ENCODE measurements around the gene S100A12. TPM values are rescaled to one million over a fixed set of nuclear protein-coding genes. Genes with fewer than 3 reads are reported as not detected.

S100A12 gene
- total RNA-seq, 2 experiments from 2014 or later = 4.0 to 5.5 TPM

GRCh38 chr1:153367090-153367489, 8.3 kb downstream of the S100A12 start:
- Histone ChIP-seq H3K4me1 (ENCODE audit: insufficient read depth, low read length) (no peaks in the 10 kb centered on the region), H3K27me3 (ENCODE audit: control insufficient read depth in 1 of 2, insufficient read depth in 2 of 2, low read length in 2 of 2) (no peaks in the 10 kb centered on the region), H3K36me3 (ENCODE audit: insufficient read depth, low read length) (no peaks in the 10 kb centered on the region), H3K9me3 (ENCODE audit: control insufficient read depth in 1 of 2, insufficient read depth in 1 of 2, low read length in 2 of 2) (no peaks in the 10 kb centered on the region), H3K27ac (ENCODE audit: low read depth in 1 of 2, low read length in 2 of 2) (no peak overlapping the region), H3K4me3 (ENCODE audit: low read length) (no peak overlapping the region)
- Mint-ChIP-seq H3K27ac (no peak overlapping the region), H3K36me3 (ENCODE audit: low read depth) (no peaks in the 10 kb centered on the region), H3K27me3 (no peaks in the 10 kb centered on the region), H3K4me3 (no peak overlapping the region), H3K9me3 (no peaks in the 10 kb centered on the region), H3K4me1 (ENCODE audit: low read depth) (no peaks in the 10 kb centered on the region)
- no peak for TF ChIP-seq CTCF (IDR thresholded peaks at IDR 0.05)
- CTCF ChIA-PET = no interaction called here
- POLR2A ChIA-PET = no interaction called here
- ATAC-seq (ENCODE audit: poor library complexity) = no peak
- DNase-seq = no peak
- intact Hi-C loops (cut with DNase I, micrococcal nuclease) = no loop called here

GRCh38 chr1:153366261-153366660, 9.2 kb downstream of the S100A12 start:
- no peak overlapping the region for H3K27ac ChIP-seq (ENCODE audit: low read depth in 1 of 2, low read length in 2 of 2)
- Mint-ChIP-seq H3K4me1 (ENCODE audit: low read depth) (no peaks in the 10 kb centered on the region), H3K27me3 (no peaks in the 10 kb centered on the region), H3K9me3 (no peaks in the 10 kb centered on the region), H3K36me3 (ENCODE audit: low read depth) (no peaks in the 10 kb centered on the region), H3K27ac (no peak overlapping the region), H3K4me3 (no peak overlapping the region)
- POLR2A ChIA-PET = no interaction called here
- intact Hi-C loops (cut with DNase I, micrococcal nuclease) = no loop called here
- ATAC-seq (ENCODE audit: poor library complexity) (no peak), DNase-seq (no peak)
- no peaks in the 10 kb centered on the region for H3K27me3 ChIP-seq (ENCODE audit: control insufficient read depth in 1 of 2, insufficient read depth in 2 of 2, low read length in 2 of 2)
- H3K4me1 ChIP-seq (ENCODE audit: insufficient read depth, low read length) = no peaks in the 10 kb centered on the region
- no peak for TF ChIP-seq CTCF (IDR thresholded peaks at IDR 0.05)
- H3K9me3 ChIP-seq (ENCODE audit: control insufficient read depth in 1 of 2, insufficient read depth in 1 of 2, low read length in 2 of 2) = no peaks in the 10 kb centered on the region
- CTCF ChIA-PET = no interaction called here
- H3K4me3 ChIP-seq (ENCODE audit: low read length) = no peak overlapping the region
- H3K36me3 ChIP-seq (ENCODE audit: insufficient read depth, low read length) = no peaks in the 10 kb centered on the region

- CTCF ChIA-PET = interaction anchor here (0.7 kb wide), 1 partner anchor 13 kb away, joined by 3 read pairs; no protein-coding TSS in a partner anchor
- no peaks in the 10 kb centered on the region for H3K27me3 Mint-ChIP-seq
- H3K27ac Mint-ChIP-seq = no peak overlapping the region
- H3K9me3 Mint-ChIP-seq = no peaks in the 10 kb centered on the region
- no peaks in the 10 kb centered on the region for H3K4me1 ChIP-seq (ENCODE audit: insufficient read depth, low read length)
- DNase-seq (no peak), ATAC-seq (ENCODE audit: poor library complexity) (no peak)
- H3K4me3 ChIP-seq (ENCODE audit: low read length) = no peak overlapping the region
- intact Hi-C loops (cut with DNase I, micrococcal nuclease) = no loop called here
- no peaks in the 10 kb centered on the region for H3K4me1 Mint-ChIP-seq (ENCODE audit: low read depth)
- no peaks in the 10 kb centered on the region for H3K27me3 ChIP-seq (ENCODE audit: control insufficient read depth in 1 of 2, insufficient read depth in 2 of 2, low read length in 2 of 2)
- POLR2A ChIA-PET = no interaction called here
- no peaks in the 10 kb centered on the region for H3K36me3 Mint-ChIP-seq (ENCODE audit: low read depth)
- no peak for TF ChIP-seq CTCF (IDR thresholded peaks at IDR 0.05)
- H3K36me3 ChIP-seq (ENCODE audit: insufficient read depth, low read length) = no peaks in the 10 kb centered on the region
- no peaks in the 10 kb centered on the region for H3K9me3 ChIP-seq (ENCODE audit: control insufficient read depth in 1 of 2, insufficient read depth in 1 of 2, low read length in 2 of 2)
- H3K4me3 Mint-ChIP-seq = no peak overlapping the region
- H3K27ac ChIP-seq (ENCODE audit: low read depth in 1 of 2, low read length in 2 of 2) = no peak overlapping the region
Observed at GRCh38 chr1:153365696-153366095, 9.7 kb downstream of the S100A12 start.

Measured in CD4-positive, alpha-beta T cell (primary cell).